Right cardiac atrium (tissue), 5 donors: Measurements from ENCODE around the gene PLEKHA5. TPM values are rescaled to one million over a fixed set of nuclear protein-coding genes. Genes with fewer than 3 reads are reported as not detected.
"Not testable (repeated sequence)": the region's sequence is repeated elsewhere in the genome, so short reads cannot be mapped to it uniquely, and the experiment has no call there.

ENCODE experiments used
- ATAC-seq, 2 donors: fragments of 200-7000 bp; cut with Tn5 transposase; one replicate each; pipeline versions ENCODE4 v1.8.0 to v1.9.1; 2020; ENCODE audit warnings: moderate library complexity in 2 of 2, mild to moderate bottlenecking in 1 of 2
- DNase-seq, 3 donors: peaks; one replicate each; pipeline ENCODE4 v3.0.0-alpha.2; 2020
- H3K27ac ChIP-seq: one replicate; pipeline ENCODE4 v1.5.1; 2013; ENCODE audit warnings: mild to moderate bottlenecking, low read length, control low read depth, moderate library complexity
- H3K27me3 ChIP-seq: one replicate; pipeline ENCODE4 v1.6.1; 2013; ENCODE audit not compliant: control insufficient read depth, insufficient read depth
- H3K4me1 ChIP-seq: one replicate; pipeline ENCODE4 v1.6.1; 2013; ENCODE audit warnings: low read length; ENCODE audit not compliant: control insufficient read depth, insufficient read depth
- H3K4me3 ChIP-seq: one replicate; pipeline ENCODE4 v1.5.1; 2013; ENCODE audit warnings: low read length, control low read depth
- H3K9me3 ChIP-seq: one replicate; pipeline ENCODE4 v1.6.1; 2013; ENCODE audit warnings: low read length; ENCODE audit not compliant: control insufficient read depth
- WGBS: extraction: QIAGEN DNeasy Blood & Tissue Kit; methylation state at CpG from one replicate; pipeline ENCODE4 v1.1.7; 2013; 5-methylcytosine and 5-hydroxymethylcytosine counted together
- intact Hi-C, 4 donors: fragments of 100-400 bp; cut with DNase I; formaldehyde crosslinking; loops; one replicate each; pipeline versions ENCODE4 v1.11.0 to v1.14.0; 2022 to 2023
- polyA plus RNA-seq: library from polyadenylated mRNA; stranded (reverse); fragments of 200-250 nt; gene quantifications from one replicate; pipeline ENCODE4 v1.2.3, GENCODE V29; 2013
- total RNA-seq, 4 donors: library from RNA; stranded (reverse); fragmentation: NEBNext Ultra II Directional; extraction: Animal tissue kit (Norgen Biotek cat#: 25700); gene quantifications; one replicate each; pipeline ENCODE4 v1.2.1, GENCODE V29; 2021
- donor health status: healthy with polysubstance abuse.
- donor health status: DM: no; HTN: yes; CAD: no.
- donor health status: DM: no; HTN: no; CAD: no.
- donor health status: DM: no; HTN: yes; CAD: no; lungs with severe emphysema.
- donor health status: DM: yes; HTN: yes; CAD: no.

The PLEKHA5 gene
- total and polyA plus RNA-seq, 5 donors: 47.3 to 88.0 (median 66.2) TPM

GRCh38 chr12:19332196-19332595 lies 202.7 kb downstream of the PLEKHA5 start:
- Histone ChIP-seq H3K27me3 (no peaks in the 10 kb centered on the region), H3K9me3 (no peaks in the 10 kb centered on the region), H3K4me3 (no peak overlapping the region), H3K4me1 (no peaks in the 10 kb centered on the region), H3K27ac (no peak overlapping the region)
- no peak for ATAC-seq
- no peak for DNase-seq
- intact Hi-C loops: no loop called here

GRCh38 chr12:19338405-19338804 lies 208.9 kb downstream of the PLEKHA5 start:
- 90% methylated on average over 5 of the region's 5 CpGs for WGBS
- H3K9me3 ChIP-seq: no peaks in the 10 kb centered on the region
- DNase-seq (no peak), ATAC-seq (no peak)
- intact Hi-C loops: no loop called here
- H3K27me3 ChIP-seq: no peaks in the 10 kb centered on the region
- H3K4me3 ChIP-seq: no peak overlapping the region
- H3K4me1 ChIP-seq: no peaks in the 10 kb centered on the region
- no peak overlapping the region for H3K27ac ChIP-seq

- ATAC-seq, H3K27me3 ChIP-seq, H3K9me3 ChIP-seq, H3K4me1 ChIP-seq, DNase-seq, H3K27ac ChIP-seq, H3K4me3 ChIP-seq, intact Hi-C loops: not testable (repeated sequence)
- WGBS: 86% methylated on average over 4 of the region's 4 CpGs
Measured at GRCh38 chr12:19350850-19351249, 221.3 kb downstream of the PLEKHA5 start.

- no peak overlapping the region for H3K27ac ChIP-seq
- intact Hi-C loops: no loop called here
- 94% methylated on average over 2 of the region's 2 CpGs for whole genome bisulfite sequencing
Measured at GRCh38 chr12:19351346-19351745, 221.8 kb downstream of the PLEKHA5 start.

GRCh38 chr12:19369691-19370148 lies 240.2 kb downstream of the PLEKHA5 start:
- H3K4me1 ChIP-seq: peaks cover 1% of the 10 kb centered on the region
- H3K27me3 ChIP-seq: no peaks in the 10 kb centered on the region
- H3K4me3 ChIP-seq: no peak overlapping the region
- intact Hi-C loops: no loop called here
- ATAC-seq: no peak
- 63% methylated on average over 6 of the region's 6 CpGs for WGBS
- H3K27ac ChIP-seq: no peak overlapping the region
- no peaks in the 10 kb centered on the region for H3K9me3 ChIP-seq
- no peak for DNase-seq

More at GRCh38 chr12:19351346-19351745, 221.8 kb downstream of the PLEKHA5 start:
- ATAC-seq (no peak), DNase-seq (no peak)
- H3K27me3 ChIP-seq: no peaks in the 10 kb centered on the region
- H3K4me1 ChIP-seq: no peaks in the 10 kb centered on the region
- no peaks in the 10 kb centered on the region for H3K9me3 ChIP-seq
- no peak overlapping the region for H3K4me3 ChIP-seq

GRCh38 chr12:19373586-19373985 lies 244.1 kb downstream of the PLEKHA5 start:
- H3K4me3 ChIP-seq: no peak overlapping the region
- WGBS: 89% methylated on average over 4 of the region's 4 CpGs
- H3K4me1 ChIP-seq: peaks cover 1% of the 10 kb centered on the region
- H3K27me3 ChIP-seq: no peaks in the 10 kb centered on the region
- H3K27ac ChIP-seq: no peak overlapping the region
- DNase-seq: no peak
- intact Hi-C loops: no loop called here
- no peaks in the 10 kb centered on the region for H3K9me3 ChIP-seq
- no peak for ATAC-seq

GRCh38 chr12:19375888-19376287 lies 246.4 kb downstream of the PLEKHA5 start:
- intact Hi-C loops: no loop called here
- no peak overlapping the region for H3K4me3 ChIP-seq
- no peak overlapping the region for H3K27ac ChIP-seq
- ATAC-seq: no peak
- no peaks in the 10 kb centered on the region for H3K27me3 ChIP-seq
- no peak for DNase-seq
- H3K9me3 ChIP-seq: no peaks in the 10 kb centered on the region
- 81% methylated on average over 2 of the region's 2 CpGs for WGBS
- H3K4me1 ChIP-seq: peaks cover 1% of the 10 kb centered on the region

GRCh38 chr12:19376691-19377090 lies 247.2 kb downstream of the PLEKHA5 start:
- Histone ChIP-seq H3K9me3 (no peaks in the 10 kb centered on the region), H3K4me3 (no peak overlapping the region), H3K4me1 (peaks cover 1% of the 10 kb centered on the region), H3K27me3 (no peaks in the 10 kb centered on the region), H3K27ac (no peak overlapping the region)
- intact Hi-C loops: no loop called here
- WGBS: 88% methylated on average over 5 of the region's 5 CpGs
- DNase-seq: no peak
- no peak for ATAC-seq

- Histone ChIP-seq H3K27ac (no peak overlapping the region), H3K27me3 (no peaks in the 10 kb centered on the region), H3K9me3 (no peaks in the 10 kb centered on the region), H3K4me1 (no peaks in the 10 kb centered on the region), H3K4me3 (no peak overlapping the region)
- ATAC-seq: no peak
- intact Hi-C loops: no loop called here
- 52% methylated on average over 4 of the region's 4 CpGs for WGBS
- DNase-seq: peak in 1 of 3 donors; percentile 22
Measured at GRCh38 chr12:19382111-19382526, 252.6 kb downstream of the PLEKHA5 start.

- no peak overlapping the region for H3K27ac ChIP-seq
- no peaks in the 10 kb centered on the region for H3K27me3 ChIP-seq
- DNase-seq (no peak), ATAC-seq (no peak)
- intact Hi-C loops: no loop called here
- no peaks in the 10 kb centered on the region for H3K9me3 ChIP-seq
- WGBS: 90% methylated on average over 9 of the region's 9 CpGs
- no peak overlapping the region for H3K4me3 ChIP-seq
- H3K4me1 ChIP-seq: no peaks in the 10 kb centered on the region
Measured at GRCh38 chr12:19382563-19382962, 253.0 kb downstream of the PLEKHA5 start.

- Histone ChIP-seq H3K4me1 (no peaks in the 10 kb centered on the region), H3K9me3 (no peaks in the 10 kb centered on the region), H3K4me3 (no peak overlapping the region), H3K27me3 (no peaks in the 10 kb centered on the region), H3K27ac (no peak overlapping the region)
- ATAC-seq (no peak), DNase-seq (no peak)
- intact Hi-C loops: no loop called here
- WGBS: 48% methylated on average over 2 of the region's 2 CpGs
Measured at GRCh38 chr12:19387161-19387560, 257.6 kb downstream of the PLEKHA5 start.

- WGBS: 66% methylated on average over 2 of the region's 2 CpGs
- no peak overlapping the region for H3K4me3 ChIP-seq
- no peak overlapping the region for H3K27ac ChIP-seq
- ATAC-seq: no peak
- no peaks in the 10 kb centered on the region for H3K9me3 ChIP-seq
- no peaks in the 10 kb centered on the region for H3K4me1 ChIP-seq
- intact Hi-C loops: no loop called here
- DNase-seq: no peak
- no peaks in the 10 kb centered on the region for H3K27me3 ChIP-seq
Measured at GRCh38 chr12:19388131-19388549, 258.6 kb downstream of the PLEKHA5 start.
